ENCODE results near the gene PRAC2. TPM values are rescaled to one million over a fixed set of nuclear protein-coding genes. Genes with fewer than 3 reads are reported as not detected.

The PRAC2 gene
- total and polyA plus RNA-seq, 3 donors from 2014 or later: 0.86 to 3.2 (median 2.6) TPM

DNA sequence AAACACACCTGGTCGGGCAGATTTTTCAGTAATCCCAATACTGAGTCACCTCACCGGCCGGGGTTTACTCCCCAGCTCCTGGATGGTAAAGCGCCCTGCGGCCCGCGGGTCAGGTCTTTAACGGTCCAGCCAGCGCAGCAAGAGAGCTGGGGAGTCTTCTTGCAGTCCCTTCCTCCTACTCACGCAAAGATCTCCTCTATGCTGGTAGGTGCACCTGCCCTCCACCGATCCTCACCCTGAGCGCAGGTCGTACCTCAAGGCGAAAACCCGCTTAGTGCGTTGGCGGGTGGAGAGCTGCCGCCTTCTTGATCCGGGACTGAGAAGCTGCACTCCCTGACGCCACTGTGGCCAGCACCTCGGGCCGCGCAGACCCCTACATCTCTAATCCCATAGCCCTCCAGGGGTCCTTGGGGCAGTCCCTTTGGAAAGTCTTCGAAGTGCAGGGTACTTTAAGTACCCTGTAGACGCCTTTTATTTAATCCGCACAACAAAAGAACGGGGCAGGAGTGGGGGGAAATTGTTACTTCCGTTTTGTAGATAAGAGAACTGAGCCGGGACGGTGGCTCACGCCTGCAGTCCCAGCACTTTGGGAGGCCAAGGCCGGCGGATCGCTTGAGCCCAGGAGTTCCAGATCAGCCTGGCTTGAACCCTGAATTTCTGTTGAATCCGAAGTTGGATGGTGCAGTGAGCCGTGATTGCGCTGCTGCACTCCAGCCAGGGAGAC, 16.0 kb downstream of the PRAC2 start:
- no peak overlapping the region for H3K27ac ChIP-seq
- no peaks in the 10 kb centered on the region for H3K4me1 ChIP-seq
- no peaks in the 10 kb centered on the region for H3K9me3 ChIP-seq
- 4 to 5% methylated on average over 34 to 37 of the region's 37 CpGs for WGBS, 2 donors
- H3K36me3 ChIP-seq (ENCODE audit: low read depth, missing control alignments): no peaks in the 10 kb centered on the region
- intact Hi-C loops (cut with DNase I; ENCODE audit: low total_unique reads): no loop called here
- peaks cover 4% of the 10 kb centered on the region for H3K27me3 ChIP-seq
- no peak for TF ChIP-seq POLR2A (IDR thresholded peaks at IDR 0.05)
- TF ChIP-seq, protein P1, sequence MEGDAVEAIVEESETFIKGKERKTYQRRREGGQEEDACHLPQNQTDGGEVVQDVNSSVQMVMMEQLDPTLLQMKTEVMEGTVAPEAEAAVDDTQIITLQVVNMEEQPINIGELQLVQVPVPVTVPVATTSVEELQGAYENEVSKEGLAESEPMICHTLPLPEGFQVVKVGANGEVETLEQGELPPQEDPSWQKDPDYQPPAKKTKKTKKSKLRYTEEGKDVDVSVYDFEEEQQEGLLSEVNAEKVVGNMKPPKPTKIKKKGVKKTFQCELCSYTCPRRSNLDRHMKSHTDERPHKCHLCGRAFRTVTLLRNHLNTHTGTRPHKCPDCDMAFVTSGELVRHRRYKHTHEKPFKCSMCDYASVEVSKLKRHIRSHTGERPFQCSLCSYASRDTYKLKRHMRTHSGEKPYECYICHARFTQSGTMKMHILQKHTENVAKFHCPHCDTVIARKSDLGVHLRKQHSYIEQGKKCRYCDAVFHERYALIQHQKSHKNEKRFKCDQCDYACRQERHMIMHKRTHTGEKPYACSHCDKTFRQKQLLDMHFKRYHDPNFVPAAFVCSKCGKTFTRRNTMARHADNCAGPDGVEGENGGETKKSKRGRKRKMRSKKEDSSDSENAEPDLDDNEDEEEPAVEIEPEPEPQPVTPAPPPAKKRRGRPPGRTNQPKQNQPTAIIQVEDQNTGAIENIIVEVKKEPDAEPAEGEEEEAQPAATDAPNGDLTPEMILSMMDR (IDR thresholded peaks at IDR 0.05): no peak
- H3K4me3 ChIP-seq: no peak overlapping the region
- DNase-seq: no peak

DNA sequence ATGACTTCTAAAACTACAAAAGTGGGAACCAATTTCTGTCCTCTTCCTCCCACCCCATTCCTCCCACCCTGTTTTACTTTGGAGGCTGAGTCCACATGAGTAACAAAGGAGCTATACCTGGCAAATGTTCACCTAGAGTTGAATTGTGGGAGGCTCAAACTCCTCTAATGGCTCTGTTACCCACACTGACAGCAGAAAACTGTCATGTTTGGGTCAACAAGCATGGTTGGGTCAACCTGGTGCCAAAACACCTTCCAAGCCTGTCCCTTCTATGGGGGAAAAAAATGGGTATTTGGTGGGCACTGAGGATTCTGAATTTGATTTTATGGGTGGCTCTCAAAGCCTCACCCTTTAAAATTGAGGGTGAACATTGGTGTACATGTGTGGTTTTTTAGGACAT, 17.6 kb downstream of the PRAC2 start:
- H3K27ac ChIP-seq: no peak overlapping the region
- DNase-seq: no peak
- peaks cover 4% of the 10 kb centered on the region for H3K27me3 ChIP-seq

DNA sequence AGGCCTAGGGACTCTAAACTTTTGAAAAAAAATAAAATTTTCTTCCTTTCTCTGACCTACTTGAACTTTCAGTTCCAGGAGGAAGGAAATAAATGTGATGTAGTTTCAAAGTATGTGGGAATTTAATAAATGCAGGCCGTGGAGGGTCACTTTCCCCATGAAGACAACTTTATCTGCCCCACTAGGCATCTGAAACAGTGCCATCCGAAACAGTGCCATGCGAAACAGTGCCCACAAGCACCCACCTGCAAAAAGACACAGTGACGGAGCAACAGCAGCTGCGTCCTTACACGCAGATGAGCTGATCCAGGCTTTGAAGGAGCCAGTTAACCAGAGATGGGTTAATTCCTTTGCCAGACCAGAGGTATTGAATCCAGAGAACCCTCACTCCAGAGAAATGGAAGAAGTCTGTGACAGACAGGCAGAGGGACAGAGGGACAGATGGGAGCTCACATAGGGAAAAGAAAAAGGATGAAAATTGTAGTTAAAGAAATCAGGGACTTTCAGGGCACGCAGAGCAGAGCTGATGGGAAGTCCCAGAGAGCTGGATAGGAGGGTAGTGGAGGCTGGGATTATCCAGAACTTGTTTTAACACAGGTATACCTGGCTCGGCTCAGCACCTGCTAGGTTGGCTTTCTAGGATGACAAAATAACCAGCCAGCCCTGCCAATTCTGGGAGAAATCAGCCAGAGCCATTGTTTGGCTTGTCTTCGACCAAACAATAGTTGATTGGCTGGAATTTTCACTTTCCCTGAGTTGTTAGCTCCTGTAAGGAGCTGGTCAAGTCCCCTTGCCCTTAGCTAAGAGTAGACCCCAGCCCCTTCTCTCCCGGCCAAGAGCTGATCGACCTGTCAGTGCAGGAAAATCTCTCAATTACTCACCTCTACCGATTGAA, 22.6 kb downstream of the PRAC2 start:
- H3K27me3 ChIP-seq: no peaks in the 10 kb centered on the region
- H3K4me3 ChIP-seq: no peak overlapping the region
- 38 to 42% methylated on average over 12 of the region's 12 CpGs for WGBS, 2 donors
- H3K36me3 ChIP-seq (ENCODE audit: low read depth, missing control alignments): no peaks in the 10 kb centered on the region
- no peak overlapping the region for H3K27ac ChIP-seq
- DNase-seq: no peak
- H3K4me1 ChIP-seq: no peaks in the 10 kb centered on the region
- no peaks in the 10 kb centered on the region for H3K9me3 ChIP-seq
- intact Hi-C loops (cut with DNase I; ENCODE audit: low total_unique reads): no loop called here
- no peak for TF ChIP-seq POLR2A (IDR thresholded peaks at IDR 0.05)
- TF ChIP-seq, protein P1 (IDR thresholded peaks at IDR 0.05): no peak

More for the DNA sequence above, 17.6 kb downstream of the PRAC2 start:
- H3K9me3 ChIP-seq: no peaks in the 10 kb centered on the region
- H3K4me1 ChIP-seq: no peaks in the 10 kb centered on the region
- no peak for TF ChIP-seq POLR2A (IDR thresholded peaks at IDR 0.05)
- TF ChIP-seq, protein P1 (IDR thresholded peaks at IDR 0.05): no peak
- intact Hi-C loops (cut with DNase I; ENCODE audit: low total_unique reads): no loop called here
- no peak overlapping the region for H3K4me3 ChIP-seq
- no peaks in the 10 kb centered on the region for H3K36me3 ChIP-seq (ENCODE audit: low read depth, missing control alignments)

DNA sequence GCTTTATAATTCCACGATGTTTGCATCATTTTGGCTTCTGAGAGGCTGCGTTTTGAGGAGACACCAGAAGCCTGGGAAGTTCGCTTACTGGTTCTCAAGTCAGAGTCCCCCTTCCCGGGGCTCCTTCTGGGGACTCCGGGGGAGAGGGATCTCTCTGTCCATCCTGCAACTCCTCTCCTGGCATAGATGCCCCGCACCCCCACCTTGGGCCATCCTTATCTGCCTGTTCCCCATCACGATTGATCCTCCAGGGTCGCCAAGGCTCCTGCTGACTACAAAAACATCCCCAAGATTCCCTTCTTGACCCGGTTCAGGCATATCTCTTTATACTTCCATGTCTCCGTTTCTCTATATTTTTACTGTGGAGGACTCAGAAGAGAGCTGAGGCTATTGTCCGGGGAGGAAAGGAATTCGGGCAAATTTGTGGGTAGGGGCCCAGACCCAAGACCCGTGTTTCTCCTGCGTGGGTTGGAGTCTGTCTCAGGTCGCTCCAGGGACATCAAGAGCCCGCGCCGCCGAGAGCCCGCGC, 24.0 kb downstream of the PRAC2 start:
- no peaks in the 10 kb centered on the region for H3K9me3 ChIP-seq
- no peaks in the 10 kb centered on the region for H3K4me1 ChIP-seq
- no peaks in the 10 kb centered on the region for H3K27me3 ChIP-seq
- WGBS, 2 donors: 6% methylated on average over 15 to 21 of the region's 21 CpGs
- intact Hi-C loops (cut with DNase I; ENCODE audit: low total_unique reads): no loop called here
- H3K27ac ChIP-seq: no peak overlapping the region
- H3K36me3 ChIP-seq (ENCODE audit: low read depth, missing control alignments): no peaks in the 10 kb centered on the region
- TF ChIP-seq POLR2A (IDR thresholded peaks at IDR 0.05): no peak
- TF ChIP-seq, protein P1 (IDR thresholded peaks at IDR 0.05): no peak
- H3K4me3 ChIP-seq: peak overlapping the region in 1 of 2 donors; percentile 14
- no peak for DNase-seq
